WTC11 (cell line): ENCODE measurements around the gene PARK7.

ENCODE experiments used
- ATF2 ChIP-seq: sonication (generic); formaldehyde crosslinking; IDR thresholded peaks from 2 replicates; pipeline ENCODE4 v1.8.1; 2022; ENCODE audit warnings: low read depth, missing genetic modification reagents, borderline replicate concordance
- CTCF ChIP-seq: fragments of 200-600 bp; IDR thresholded peaks from 2 replicates; pipeline ENCODE4 v1.8.0; 2022; ENCODE audit warnings: antibody characterized with exemption
- ERG ChIP-seq: fragments of 250-450 bp; sonication (Bioruptor Pico); IDR thresholded peaks from 2 replicates; pipeline ENCODE4 v1.8.0; 2021; ENCODE audit warnings: mild to moderate bottlenecking
- FOXK1 ChIP-seq: sonication (generic); formaldehyde crosslinking; IDR thresholded peaks from 2 replicates; pipeline ENCODE4 v1.8.0; 2022; ENCODE audit warnings: mild to moderate bottlenecking, moderate library complexity, missing genetic modification reagents

GRCh38 chr1:7943251-7943650, 18.3 kb upstream of the PARK7 start:
- TF ChIP-seq CTCF (no peak), ERG (no peak), ATF2 (CRISPR knock-in tag) (no peak), FOXK1 (CRISPR knock-in tag) (no peak)
